ENCODE results near the gene ARHGAP15. TPM values are rescaled to one million over a fixed set of nuclear protein-coding genes. Genes with fewer than 3 reads are reported as not detected.

The ARHGAP15 gene
- total RNA-seq, 1 donor from 2014 or later, result 9.1 TPM

GRCh38 chr2:143726151-143726845, 597.1 kb downstream of the ARHGAP15 start:
- Histone ChIP-seq H3K36me3 (no peaks in the 10 kb centered on the region), H3K4me1 (no peaks in the 10 kb centered on the region), H3K4me3 (no peak overlapping the region), H3K27ac (no peak overlapping the region), H3K9me3 (no peaks in the 10 kb centered on the region), H3K27me3 (no peaks in the 10 kb centered on the region)
- intact Hi-C loops (cut with DNase I), result no loop called here
- no peak for DNase-seq (ENCODE audit: extremely low spot score in 2 of 2)
- no peak for TF ChIP-seq POLR2A (IDR thresholded peaks at IDR 0.05)
- no peak for TF ChIP-seq POLR2AphosphoS5 (IDR thresholded peaks at IDR 0.05; ENCODE audit: insufficient read depth in 1 of 2, low read depth in 1 of 2)
- no peak for TF ChIP-seq CTCF (IDR thresholded peaks at IDR 0.05)

GRCh38 chr2:143728498-143728897, 599.3 kb downstream of the ARHGAP15 start:
- DNase-seq (ENCODE audit: extremely low spot score in 2 of 2), result no peak
- Histone ChIP-seq H3K36me3 (no peaks in the 10 kb centered on the region), H3K27me3 (no peaks in the 10 kb centered on the region), H3K27ac (no peak overlapping the region), H3K4me1 (no peaks in the 10 kb centered on the region), H3K9me3 (no peaks in the 10 kb centered on the region), H3K4me3 (no peak overlapping the region)
- intact Hi-C loops (cut with DNase I), result no loop called here
- TF ChIP-seq CTCF (IDR thresholded peaks at IDR 0.05), result no peak

GRCh38 chr2:143729296-143729814, 600.1 kb downstream of the ARHGAP15 start:
- no peak overlapping the region for H3K27ac ChIP-seq
- DNase-seq (ENCODE audit: extremely low spot score in 2 of 2), result no peak
- intact Hi-C loops (cut with DNase I), result no loop called here
- H3K4me1 ChIP-seq, result no peaks in the 10 kb centered on the region
- no peaks in the 10 kb centered on the region for H3K9me3 ChIP-seq
- H3K4me3 ChIP-seq, result no peak overlapping the region
- H3K36me3 ChIP-seq, result no peaks in the 10 kb centered on the region
- no peak for TF ChIP-seq POLR2A (IDR thresholded peaks at IDR 0.05)
- TF ChIP-seq POLR2AphosphoS5 (IDR thresholded peaks at IDR 0.05; ENCODE audit: insufficient read depth in 1 of 2, low read depth in 1 of 2), result no peak
- TF ChIP-seq CTCF (IDR thresholded peaks at IDR 0.05), result no peak
- no peaks in the 10 kb centered on the region for H3K27me3 ChIP-seq

- DNase-seq (ENCODE audit: extremely low spot score in 2 of 2), result no peak
- Histone ChIP-seq H3K4me1 (no peaks in the 10 kb centered on the region), H3K27me3 (no peaks in the 10 kb centered on the region), H3K27ac (no peak overlapping the region), H3K36me3 (no peaks in the 10 kb centered on the region), H3K9me3 (no peaks in the 10 kb centered on the region), H3K4me3 (no peak overlapping the region)
- intact Hi-C loops (cut with DNase I), result no loop called here
- TF ChIP-seq POLR2AphosphoS5 (IDR thresholded peaks at IDR 0.05; ENCODE audit: insufficient read depth in 1 of 2, low read depth in 1 of 2) (no peak), CTCF (IDR thresholded peaks at IDR 0.05) (no peak), POLR2A (IDR thresholded peaks at IDR 0.05) (no peak)
Measured at GRCh38 chr2:143730155-143730952, 601.1 kb downstream of the ARHGAP15 start.

GRCh38 chr2:143730953-143731260, 601.7 kb downstream of the ARHGAP15 start:
- Histone ChIP-seq H3K4me3 (no peak overlapping the region), H3K4me1 (no peaks in the 10 kb centered on the region), H3K27ac (no peak overlapping the region), H3K9me3 (no peaks in the 10 kb centered on the region), H3K36me3 (no peaks in the 10 kb centered on the region), H3K27me3 (no peaks in the 10 kb centered on the region)
- no peak for DNase-seq (ENCODE audit: extremely low spot score in 2 of 2)
- no peak for TF ChIP-seq CTCF (IDR thresholded peaks at IDR 0.05)
- TF ChIP-seq POLR2A (IDR thresholded peaks at IDR 0.05), result no peak
- TF ChIP-seq POLR2AphosphoS5 (IDR thresholded peaks at IDR 0.05; ENCODE audit: insufficient read depth in 1 of 2, low read depth in 1 of 2), result no peak
- intact Hi-C loops (cut with DNase I), result no loop called here

Data from vagina (tissue), 2 donors.